Fibroblast of lung (primary cell): ENCODE measurements around the gene ZNF354C.

Source experiments
- CTCF ChIP-seq, 2 donors: IDR thresholded peaks in 1 of 2; conservative IDR thresholded peaks in 1 of 2; 1 replicate in 1 of 2; 2 replicates in 1 of 2; pipeline ENCODE4 v1.5.1; 2011 to 2012; ENCODE audit warnings: low read length in 2 of 2, control low read depth in 1 of 2, inconsistent platforms in 1 of 2, low read depth in 1 of 2, mild to moderate bottlenecking in 1 of 2
- EZH2 ChIP-seq: IDR thresholded peaks from 2 replicates; pipeline ENCODE4 v1.5.1; 2012; ENCODE audit warnings: low read length, control low read depth, mild to moderate bottlenecking; ENCODE audit errors: missing control alignments

GRCh38 chr5:179112469-179113142 lies 52.4 kb downstream of the ZNF354C start:
- TF ChIP-seq CTCF (conservative IDR thresholded peaks at IDR 0.05 in 1 of 2, IDR thresholded peaks at IDR 0.05 in 1 of 2; ENCODE audit: low read depth in 1 of 2, low read length in 2 of 2) (no peak), EZH2 (no peak)
